Stomach (tissue), 4 donors: ENCODE data around the gene ARHGEF5.

Experiments
- POLR2A ChIP-seq, 4 donors: fragments of 450-650 bp; IDR thresholded peaks; one replicate each; pipeline ENCODE4 v1.6.1; 2016; ENCODE audit warnings: antibody characterized with exemption in 4 of 4, control low read depth in 2 of 4, mild to moderate bottlenecking in 1 of 4, moderate library complexity in 1 of 4
- TF ChIP-seq, protein P1 (sequence below), 7 experiments: fragments of 450-650 bp in 4 of 7; fragments of 200-600 bp in 3 of 7; sonication (generic) in 3 of 7; IDR thresholded peaks; one replicate each; pipeline ENCODE4 v1.5.1; 2016 to 2019; ENCODE audit warnings: antibody characterized with exemption in 7 of 7, control low read depth in 2 of 7, mild to moderate bottlenecking in 1 of 7

DNA sequence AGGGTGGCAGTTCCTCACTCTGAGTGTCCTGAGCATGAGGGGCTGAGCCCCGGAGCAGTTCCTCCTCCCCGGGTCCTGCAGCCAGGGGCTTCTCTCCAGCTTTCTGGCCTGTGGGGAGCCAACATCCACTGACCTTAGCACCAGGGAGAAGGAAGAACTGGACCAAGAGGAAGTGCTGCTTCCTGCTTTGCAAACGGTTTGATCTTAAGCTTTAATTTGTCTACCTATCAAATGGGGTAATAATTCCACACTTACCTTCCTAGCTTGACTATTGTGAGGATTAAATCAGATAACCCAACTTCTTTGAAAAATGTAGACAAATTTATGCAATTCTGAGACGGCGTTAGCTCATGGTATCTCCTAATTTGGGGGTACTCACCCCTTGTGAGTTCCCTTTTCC lies 46.3 kb downstream of the ARHGEF5 start:
- TF ChIP-seq, protein P1, sequence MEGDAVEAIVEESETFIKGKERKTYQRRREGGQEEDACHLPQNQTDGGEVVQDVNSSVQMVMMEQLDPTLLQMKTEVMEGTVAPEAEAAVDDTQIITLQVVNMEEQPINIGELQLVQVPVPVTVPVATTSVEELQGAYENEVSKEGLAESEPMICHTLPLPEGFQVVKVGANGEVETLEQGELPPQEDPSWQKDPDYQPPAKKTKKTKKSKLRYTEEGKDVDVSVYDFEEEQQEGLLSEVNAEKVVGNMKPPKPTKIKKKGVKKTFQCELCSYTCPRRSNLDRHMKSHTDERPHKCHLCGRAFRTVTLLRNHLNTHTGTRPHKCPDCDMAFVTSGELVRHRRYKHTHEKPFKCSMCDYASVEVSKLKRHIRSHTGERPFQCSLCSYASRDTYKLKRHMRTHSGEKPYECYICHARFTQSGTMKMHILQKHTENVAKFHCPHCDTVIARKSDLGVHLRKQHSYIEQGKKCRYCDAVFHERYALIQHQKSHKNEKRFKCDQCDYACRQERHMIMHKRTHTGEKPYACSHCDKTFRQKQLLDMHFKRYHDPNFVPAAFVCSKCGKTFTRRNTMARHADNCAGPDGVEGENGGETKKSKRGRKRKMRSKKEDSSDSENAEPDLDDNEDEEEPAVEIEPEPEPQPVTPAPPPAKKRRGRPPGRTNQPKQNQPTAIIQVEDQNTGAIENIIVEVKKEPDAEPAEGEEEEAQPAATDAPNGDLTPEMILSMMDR (IDR thresholded peaks at IDR 0.05), result no peak
- TF ChIP-seq POLR2A (IDR thresholded peaks at IDR 0.05), result no peak
